B cell (primary cell): ENCODE measurements around the gene PDGFC. TPM values are rescaled to one million over a fixed set of nuclear protein-coding genes. Genes with fewer than 3 reads are reported as not detected.

ENCODE experiments used
- ATAC-seq: fragments of 200-7000 bp; cut with Tn5 transposase; one replicate; pipeline ENCODE4 v1.10.0; 2021; ENCODE audit warnings: low read depth, mild to moderate bottlenecking, moderate number of reproducible peaks, moderate library complexity
- CTCF ChIA-PET: fragments of 350-600 bp; sonication (Branson Sonifier 250); formaldehyde crosslinking; loops from one replicate; lab custom pipeline; 2021; ENCODE audit warnings: antibody characterized with exemption, inconsistent platforms; lab: Charles Lee
- POLR2A ChIA-PET: fragments of 350-600 bp; sonication (Branson Sonifier 250); formaldehyde crosslinking; loops from one replicate; lab custom pipeline; 2021; ENCODE audit warnings: antibody characterized with exemption; lab: Charles Lee
- DNase-seq: peaks from one replicate; pipeline ENCODE4 v3.0.0; 2013
- H2AFZ ChIP-seq: 2 replicates; pipeline ENCODE4 v1.6.1; 2012; ENCODE audit warnings: mild to moderate bottlenecking, low read depth, low read length; ENCODE audit not compliant: insufficient read depth, poor library complexity, severe bottlenecking
- H3K27ac ChIP-seq, 2 donors: 1 replicate in 1 of 2; 2 replicates in 1 of 2; pipeline ENCODE4 v1.5.1; 2012 to 2013; ENCODE audit warnings: low read length in 2 of 2, mild to moderate bottlenecking in 2 of 2, moderate library complexity in 1 of 2
- H3K27me3 ChIP-seq, 4 experiments: fragments of 200-600 bp in 1 of 4; sonication (generic) in 1 of 4; replicated peaks in 1 of 4; 1 replicate in 2 of 4; 2 replicates in 2 of 4; pipeline versions ENCODE4 v1.6.1 to v1.7.0; 2013 to 2016; ENCODE audit warnings: low read length in 3 of 4, mild to moderate bottlenecking in 2 of 4, mixed read lengths in 1 of 4, moderate library complexity in 1 of 4; ENCODE audit not compliant: insufficient read depth in 4 of 4, control insufficient read depth in 3 of 4; ENCODE audit errors: control extremely low read depth in 1 of 4
- H3K36me3 ChIP-seq, 2 experiments: replicated peaks in 1 of 2; 1 replicate in 1 of 2; 2 replicates in 1 of 2; pipeline versions ENCODE4 v1.6.1 to v1.7.1; 2013; ENCODE audit warnings: low read length in 1 of 2; ENCODE audit not compliant: insufficient read depth in 2 of 2, control insufficient read depth in 1 of 2; ENCODE audit errors: control extremely low read depth in 1 of 2, extremely low read depth in 1 of 2
- H3K4me1 ChIP-seq, 2 donors: fragments of 200-600 bp in 1 of 2; sonication (generic) in 1 of 2; 1 replicate in 1 of 2; 2 replicates in 1 of 2; pipeline versions ENCODE4 v1.5.1 to v1.6.1; 2013 to 2017; ENCODE audit warnings: low read length in 2 of 2; ENCODE audit not compliant: control insufficient read depth in 2 of 2, insufficient read depth in 2 of 2
- H3K4me2 ChIP-seq: replicated peaks from 2 replicates; pipeline ENCODE3; 2012; ENCODE audit warnings: mild to moderate bottlenecking, low read depth, low read length; ENCODE audit not compliant: poor library complexity, severe bottlenecking
- H3K4me3 ChIP-seq, 5 experiments: fragments of 200-600 bp in 1 of 5; sonication (generic) in 1 of 5; 1 replicate in 3 of 5; 2 replicates in 2 of 5; pipeline versions ENCODE4 v1.5.1 to v1.7.0; 2011 to 2016; ENCODE audit warnings: low read length in 4 of 5, mild to moderate bottlenecking in 4 of 5, low read depth in 2 of 5, control low read depth in 1 of 5, moderate library complexity in 1 of 5; ENCODE audit not compliant: insufficient read depth in 1 of 5; ENCODE audit errors: control extremely low read depth in 1 of 5, extremely low read depth in 1 of 5
- H3K79me2 ChIP-seq: fragments of 200-600 bp; sonication (generic); one replicate; pipeline ENCODE4 v1.6.0; 2016; ENCODE audit warnings: low read length; ENCODE audit not compliant: control insufficient read depth, insufficient read depth
- H3K9ac ChIP-seq: fragments of 200-600 bp; sonication (generic); 2 replicates; pipeline ENCODE4 v1.6.1; 2017; ENCODE audit warnings: mild to moderate bottlenecking, low read length, moderate library complexity
- H3K9me3 ChIP-seq, 3 donors: one replicate each; pipeline versions ENCODE4 v1.6.1 to v1.7.1; 2013; ENCODE audit warnings: low read length in 2 of 3; ENCODE audit not compliant: control insufficient read depth in 2 of 3, insufficient read depth in 1 of 3; ENCODE audit errors: control extremely low read depth in 1 of 3
- H4K20me1 ChIP-seq: 2 replicates; pipeline ENCODE4 v1.6.0; 2012; ENCODE audit warnings: mild to moderate bottlenecking, low read length; ENCODE audit not compliant: insufficient read depth, control insufficient read depth, poor library complexity, severe bottlenecking
- H3K27ac Mint-ChIP-seq: one replicate; pipeline ENCODE4 v1.8.0; 2021; ENCODE audit warnings: mixed read lengths
- H3K27me3 Mint-ChIP-seq: one replicate; pipeline ENCODE4 v1.8.0; 2021; ENCODE audit warnings: mixed read lengths
- H3K4me1 Mint-ChIP-seq: one replicate; pipeline ENCODE4 v1.8.0; 2021; ENCODE audit warnings: mixed read lengths
- H3K4me3 Mint-ChIP-seq: one replicate; pipeline ENCODE4 v1.8.0; 2021; ENCODE audit warnings: mixed read lengths
- H3K9me3 Mint-ChIP-seq: one replicate; pipeline ENCODE4 v1.8.0; 2022; ENCODE audit warnings: mixed read lengths; ENCODE audit not compliant: insufficient read depth
- EZH2 ChIP-seq: IDR thresholded peaks from 2 replicates; pipeline ENCODE4 v1.6.1; 2012; ENCODE audit warnings: borderline replicate concordance, low read depth, mild to moderate bottlenecking, moderate library complexity, low read length; ENCODE audit not compliant: insufficient read depth, poor library complexity, severe bottlenecking
- WGBS: methylation state at CpG from one replicate; pipeline ENCODE4 v1.1.5; 2013; ENCODE audit warnings: missing lambda C conversion rate; ENCODE audit not compliant: insufficient coverage; 5-methylcytosine and 5-hydroxymethylcytosine counted together
- intact Hi-C: fragments of 100-400 bp; cut with micrococcal nuclease; formaldehyde crosslinking; loops from one replicate; pipeline ENCODE4 v1.10.0; 2022
- polyA plus RNA-seq: library from polyadenylated mRNA; depleted of rRNA; stranded (reverse); fragments of >200 nt; gene quantifications from 2 replicates; pipeline ENCODE4 v1.2.3, GENCODE V29; 2012
- total RNA-seq, 2 donors: library from RNA; stranded (reverse); fragments of 120-200 nt in 1 of 2; gene quantifications; 1 replicate in 1 of 2; 2 replicates in 1 of 2; pipeline versions ENCODE4 v1.2.3 to v1.2.4, GENCODE V29; 2013 to 2022
- TF ChIP-seq, protein P1 (sequence below): fragments of 200-600 bp; IDR thresholded peaks from one replicate; pipeline ENCODE4 v1.8.0; 2022; ENCODE audit warnings: antibody characterized with exemption, mild to moderate bottlenecking

The PDGFC gene
- total and polyA plus RNA-seq, 2 donors (not counting 1 experiment from before 2014, with no cell fraction given), result 0.10 TPM; not detected in 1

DNA sequence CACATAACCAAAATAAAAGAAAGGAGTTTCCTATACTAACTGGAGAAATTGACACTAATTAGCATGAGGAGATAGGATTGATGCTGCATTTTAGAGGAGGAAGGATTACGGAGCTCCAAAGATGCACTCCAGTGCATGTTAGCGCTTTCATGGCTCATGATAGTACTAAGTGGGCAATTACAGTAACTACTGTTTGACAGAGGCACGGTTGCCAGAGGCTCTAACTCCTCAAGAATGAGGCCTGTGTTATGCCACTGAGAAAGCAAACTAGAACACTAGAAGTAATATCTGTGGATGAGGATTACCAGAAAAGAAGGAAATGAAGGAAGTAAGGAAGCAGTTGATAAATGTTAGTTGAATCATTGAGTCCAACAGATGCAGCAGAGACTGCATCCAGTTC, 19.6 kb upstream of the PDGFC start:
- H3K79me2 ChIP-seq, result no peaks in the 10 kb centered on the region
- Mint-ChIP-seq H3K4me1 (no peaks in the 10 kb centered on the region), H3K27me3 (no peaks in the 10 kb centered on the region), H3K4me3 (no peak overlapping the region), H3K27ac (no peak overlapping the region), H3K9me3 (peaks cover 6% of the 10 kb centered on the region)
- no peaks in the 10 kb centered on the region for H3K36me3 ChIP-seq
- no peaks in the 10 kb centered on the region for H3K4me1 ChIP-seq
- H2AFZ ChIP-seq, result no peak overlapping the region
- peaks cover 0 to 3% (median 2%) of the 10 kb centered on the region in 3 donors for H3K9me3 ChIP-seq
- intact Hi-C loops, result no loop called here
- 86% methylated on average over 3 of the region's 3 CpGs for WGBS
- DNase-seq (no peak), ATAC-seq (no peak)
- no peak overlapping the region for H3K4me3 ChIP-seq
- H4K20me1 ChIP-seq, result no peaks in the 10 kb centered on the region
- H3K4me2 ChIP-seq, result no peak overlapping the region
- no peak for TF ChIP-seq EZH2
- TF ChIP-seq, protein P1, sequence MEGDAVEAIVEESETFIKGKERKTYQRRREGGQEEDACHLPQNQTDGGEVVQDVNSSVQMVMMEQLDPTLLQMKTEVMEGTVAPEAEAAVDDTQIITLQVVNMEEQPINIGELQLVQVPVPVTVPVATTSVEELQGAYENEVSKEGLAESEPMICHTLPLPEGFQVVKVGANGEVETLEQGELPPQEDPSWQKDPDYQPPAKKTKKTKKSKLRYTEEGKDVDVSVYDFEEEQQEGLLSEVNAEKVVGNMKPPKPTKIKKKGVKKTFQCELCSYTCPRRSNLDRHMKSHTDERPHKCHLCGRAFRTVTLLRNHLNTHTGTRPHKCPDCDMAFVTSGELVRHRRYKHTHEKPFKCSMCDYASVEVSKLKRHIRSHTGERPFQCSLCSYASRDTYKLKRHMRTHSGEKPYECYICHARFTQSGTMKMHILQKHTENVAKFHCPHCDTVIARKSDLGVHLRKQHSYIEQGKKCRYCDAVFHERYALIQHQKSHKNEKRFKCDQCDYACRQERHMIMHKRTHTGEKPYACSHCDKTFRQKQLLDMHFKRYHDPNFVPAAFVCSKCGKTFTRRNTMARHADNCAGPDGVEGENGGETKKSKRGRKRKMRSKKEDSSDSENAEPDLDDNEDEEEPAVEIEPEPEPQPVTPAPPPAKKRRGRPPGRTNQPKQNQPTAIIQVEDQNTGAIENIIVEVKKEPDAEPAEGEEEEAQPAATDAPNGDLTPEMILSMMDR, result no peak
- no peak overlapping the region for H3K27ac ChIP-seq
- no peak overlapping the region for H3K9ac ChIP-seq
- ChIA-PET CTCF (no interaction called here), POLR2A (no interaction called here)
- H3K27me3 ChIP-seq, result no peaks in the 10 kb centered on the region

DNA sequence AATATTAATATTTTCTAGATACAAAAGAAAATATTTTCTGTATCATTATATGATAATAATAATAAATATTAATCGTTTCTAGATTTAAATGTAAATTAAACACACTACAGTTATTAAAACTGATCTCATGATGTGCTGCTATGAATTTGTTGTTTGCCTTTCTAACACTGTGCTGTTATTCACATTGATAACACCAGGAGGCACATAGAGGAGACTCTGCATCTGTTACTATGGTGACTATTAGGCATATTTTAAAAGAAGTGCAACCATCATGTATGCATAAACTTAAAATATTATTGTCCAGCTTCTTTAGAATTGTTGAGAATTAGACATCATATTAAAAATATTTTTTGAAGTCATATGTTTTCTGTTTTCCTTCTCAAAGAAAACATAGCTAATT, 11.8 kb upstream of the PDGFC start:
- H3K9me3 ChIP-seq, result peaks cover 0 to 3% (median 0%) of the 10 kb centered on the region in 3 donors
- Mint-ChIP-seq H3K9me3 (no peaks in the 10 kb centered on the region), H3K4me1 (no peaks in the 10 kb centered on the region), H3K4me3 (no peak overlapping the region), H3K27ac (no peak overlapping the region), H3K27me3 (no peaks in the 10 kb centered on the region)
- TF ChIP-seq EZH2, result no peak
- TF ChIP-seq, protein P1, result no peak
- no peak overlapping the region for H2AFZ ChIP-seq
- H3K4me1 ChIP-seq, result no peaks in the 10 kb centered on the region
- DNase-seq (no peak), ATAC-seq (no peak)
- ChIA-PET CTCF (no interaction called here), POLR2A (no interaction called here)
- no peak overlapping the region for H3K4me2 ChIP-seq
- WGBS, result no CpG with 5 or more reads among the region's 1 CpG
- no peak overlapping the region for H3K9ac ChIP-seq
- no peak overlapping the region for H3K4me3 ChIP-seq
- no peaks in the 10 kb centered on the region for H4K20me1 ChIP-seq
- intact Hi-C loops, result no loop called here
- H3K27ac ChIP-seq, result no peak overlapping the region
- H3K27me3 ChIP-seq, result no peaks in the 10 kb centered on the region
- H3K79me2 ChIP-seq, result no peaks in the 10 kb centered on the region
- H3K36me3 ChIP-seq, result no peaks in the 10 kb centered on the region
